ENCODE results near the gene RNF17. TPM values are rescaled to one million over a fixed set of nuclear protein-coding genes. Genes with fewer than 3 reads are reported as not detected.

Gene RNF17
- total and polyA plus RNA-seq, 12 donors, result 0.28 TPM; not detected in 11

DNA sequence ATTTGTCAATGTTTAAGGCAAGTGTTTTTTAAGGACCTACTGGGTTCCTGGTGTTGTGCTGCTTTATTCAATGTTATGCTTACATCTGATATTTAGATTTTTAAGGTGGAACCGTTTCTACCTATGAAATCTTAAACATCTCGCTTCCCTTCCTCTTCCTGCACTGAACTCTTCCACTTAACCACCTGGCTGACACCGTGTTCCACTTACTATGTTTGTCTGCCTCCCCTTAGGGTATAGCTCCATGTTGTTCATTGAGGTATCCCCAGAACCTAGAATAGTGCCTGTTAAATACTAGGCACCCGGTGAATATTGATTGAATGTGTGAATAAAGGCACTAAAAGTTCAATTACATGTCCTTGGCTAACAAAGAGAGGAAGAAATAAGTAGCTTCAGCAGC lies 104.9 kb downstream of the RNF17 start:
- H3K36me3 ChIP-seq (replicated peaks in 1 of 2), result no peaks in the 10 kb centered on the region
- intact Hi-C loops (cut with DNase I), result no loop called here
- H3K4me3 ChIP-seq, result no peak overlapping the region
- no peak for DNase-seq
- 51 to 59% (median 53%) methylated on average over 4 of the region's 4 CpGs for WGBS, 4 donors
- no peak overlapping the region for H3K27ac ChIP-seq
- H3K4me1 ChIP-seq (replicated peaks in 1 of 2), result no peaks in the 10 kb centered on the region
- no peaks in the 10 kb centered on the region for H3K9me3 ChIP-seq (replicated peaks in 1 of 3)
- peaks cover 3% of the 10 kb centered on the region for H3K27me3 ChIP-seq
- no peak for TF ChIP-seq POLR2A (IDR thresholded peaks at IDR 0.05)
- TF ChIP-seq, protein P1, sequence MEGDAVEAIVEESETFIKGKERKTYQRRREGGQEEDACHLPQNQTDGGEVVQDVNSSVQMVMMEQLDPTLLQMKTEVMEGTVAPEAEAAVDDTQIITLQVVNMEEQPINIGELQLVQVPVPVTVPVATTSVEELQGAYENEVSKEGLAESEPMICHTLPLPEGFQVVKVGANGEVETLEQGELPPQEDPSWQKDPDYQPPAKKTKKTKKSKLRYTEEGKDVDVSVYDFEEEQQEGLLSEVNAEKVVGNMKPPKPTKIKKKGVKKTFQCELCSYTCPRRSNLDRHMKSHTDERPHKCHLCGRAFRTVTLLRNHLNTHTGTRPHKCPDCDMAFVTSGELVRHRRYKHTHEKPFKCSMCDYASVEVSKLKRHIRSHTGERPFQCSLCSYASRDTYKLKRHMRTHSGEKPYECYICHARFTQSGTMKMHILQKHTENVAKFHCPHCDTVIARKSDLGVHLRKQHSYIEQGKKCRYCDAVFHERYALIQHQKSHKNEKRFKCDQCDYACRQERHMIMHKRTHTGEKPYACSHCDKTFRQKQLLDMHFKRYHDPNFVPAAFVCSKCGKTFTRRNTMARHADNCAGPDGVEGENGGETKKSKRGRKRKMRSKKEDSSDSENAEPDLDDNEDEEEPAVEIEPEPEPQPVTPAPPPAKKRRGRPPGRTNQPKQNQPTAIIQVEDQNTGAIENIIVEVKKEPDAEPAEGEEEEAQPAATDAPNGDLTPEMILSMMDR (IDR thresholded peaks at IDR 0.05), result no peak

DNA sequence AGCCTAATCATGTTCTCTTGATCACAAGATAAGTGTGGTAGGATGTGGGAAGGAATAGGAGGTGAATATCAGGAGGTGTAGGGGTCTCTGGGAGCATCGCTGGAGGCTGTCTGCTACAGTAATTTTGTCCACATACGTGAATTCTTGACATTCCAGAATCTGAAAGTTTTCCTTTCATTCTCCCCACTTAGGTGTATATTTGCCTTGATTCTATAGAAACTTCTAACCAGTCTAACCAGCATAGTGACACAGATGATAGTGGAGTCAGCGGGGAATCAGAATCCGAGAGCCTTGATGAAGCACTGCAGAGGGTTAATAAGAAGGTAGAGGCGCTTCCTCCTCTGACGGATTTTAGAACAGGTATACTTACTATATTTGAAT lies 106.4 kb downstream of the RNF17 start:
- Histone ChIP-seq H3K27ac (no peak overlapping the region), H3K4me1 (replicated peaks in 1 of 2) (no peaks in the 10 kb centered on the region), H3K9me3 (replicated peaks in 1 of 3) (no peaks in the 10 kb centered on the region), H3K27me3 (peaks cover 3% of the 10 kb centered on the region), H3K36me3 (replicated peaks in 1 of 2) (no peaks in the 10 kb centered on the region), H3K4me3 (no peak overlapping the region)
- TF ChIP-seq POLR2A (IDR thresholded peaks at IDR 0.05), result no peak
- TF ChIP-seq, protein P1 (IDR thresholded peaks at IDR 0.05), result no peak
- WGBS, 4 donors, result 81 to 83% (median 81%) methylated on average over 6 of the region's 6 CpGs
- intact Hi-C loops (cut with DNase I), result no loop called here
- no peak for DNase-seq

DNA sequence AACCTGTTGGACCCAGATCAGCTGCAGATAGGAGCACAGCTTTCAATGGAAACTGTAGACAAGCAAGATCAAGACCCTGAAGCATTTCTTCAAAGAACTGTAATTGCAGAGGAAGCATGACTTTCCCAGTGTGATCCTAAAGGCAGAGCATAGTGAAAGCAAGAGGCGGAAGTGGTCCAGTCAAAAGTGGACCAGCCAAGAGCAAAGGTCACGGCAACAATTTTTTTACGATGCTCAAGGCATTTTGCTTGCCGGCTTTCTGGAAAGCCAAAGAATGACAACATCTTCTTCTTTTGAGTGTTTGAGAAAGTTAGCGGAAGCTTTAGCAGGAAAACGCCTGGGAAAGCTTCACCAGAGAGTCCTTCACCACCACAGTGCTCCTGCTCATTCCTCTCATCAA lies 111.6 kb downstream of the RNF17 start:
- Histone ChIP-seq H3K4me3 (no peak overlapping the region), H3K27ac (no peak overlapping the region), H3K9me3 (replicated peaks in 1 of 3) (no peaks in the 10 kb centered on the region), H3K4me1 (replicated peaks in 1 of 2) (no peaks in the 10 kb centered on the region), H3K36me3 (replicated peaks in 1 of 2) (no peaks in the 10 kb centered on the region), H3K27me3 (peaks cover 8% of the 10 kb centered on the region)
- no peak for DNase-seq
- WGBS, 4 donors, result 75 to 84% (median 83%) methylated on average over 6 of the region's 6 CpGs
- intact Hi-C loops (cut with DNase I), result no loop called here
- TF ChIP-seq, protein P1 (IDR thresholded peaks at IDR 0.05), result no peak
- TF ChIP-seq POLR2A (IDR thresholded peaks at IDR 0.05), result no peak

DNA sequence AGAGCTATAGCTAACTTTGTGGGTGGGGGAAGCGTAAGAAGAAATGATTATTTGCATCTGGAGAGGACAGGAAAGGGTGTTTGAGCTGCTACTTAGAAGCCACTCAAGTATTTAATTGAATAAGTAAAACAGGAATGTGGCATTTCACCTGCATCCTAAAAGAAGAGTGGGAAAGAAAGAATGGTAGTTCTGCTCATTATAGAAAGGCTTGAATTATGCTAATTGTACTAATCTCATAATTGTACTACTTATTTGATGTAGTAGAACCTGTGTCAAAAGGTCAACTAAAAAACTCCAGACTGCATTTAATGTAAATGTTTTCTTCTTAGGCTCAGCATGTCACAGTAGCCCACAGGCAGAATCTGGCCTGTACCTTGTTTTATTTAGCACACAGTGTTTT lies 113.6 kb downstream of the RNF17 start:
- no peak for TF ChIP-seq POLR2A (IDR thresholded peaks at IDR 0.05)
- TF ChIP-seq, protein P1 (IDR thresholded peaks at IDR 0.05), result no peak
- Histone ChIP-seq H3K27ac (no peak overlapping the region), H3K27me3 (peaks cover 8% of the 10 kb centered on the region), H3K4me3 (no peak overlapping the region), H3K36me3 (replicated peaks in 1 of 2) (no peaks in the 10 kb centered on the region), H3K4me1 (replicated peaks in 1 of 2) (no peaks in the 10 kb centered on the region), H3K9me3 (replicated peaks in 1 of 3) (no peaks in the 10 kb centered on the region)
- WGBS, 4 donors, result 80 to 94% (median 81%) methylated on average over 1 of the region's 1 CpG
- no peak for DNase-seq
- intact Hi-C loops (cut with DNase I), result no loop called here
